Loucy (cell line): ENCODE data around the gene CLDN6.

Experiments used
- CTCF ChIP-seq: fragments of 200-600 bp; sonication (generic); conservative IDR thresholded peaks from 2 replicates; pipeline ENCODE4 v1.5.1; 2014; ENCODE audit warnings: mild to moderate bottlenecking, antibody characterized with exemption, low read length
- EZH2phosphoT487 ChIP-seq: fragments of 200-600 bp; IDR thresholded peaks from 2 replicates; pipeline ENCODE4 v1.6.1; 2018; ENCODE audit warnings: antibody characterized with exemption, mild to moderate bottlenecking, moderate library complexity, borderline replicate concordance

DNA sequence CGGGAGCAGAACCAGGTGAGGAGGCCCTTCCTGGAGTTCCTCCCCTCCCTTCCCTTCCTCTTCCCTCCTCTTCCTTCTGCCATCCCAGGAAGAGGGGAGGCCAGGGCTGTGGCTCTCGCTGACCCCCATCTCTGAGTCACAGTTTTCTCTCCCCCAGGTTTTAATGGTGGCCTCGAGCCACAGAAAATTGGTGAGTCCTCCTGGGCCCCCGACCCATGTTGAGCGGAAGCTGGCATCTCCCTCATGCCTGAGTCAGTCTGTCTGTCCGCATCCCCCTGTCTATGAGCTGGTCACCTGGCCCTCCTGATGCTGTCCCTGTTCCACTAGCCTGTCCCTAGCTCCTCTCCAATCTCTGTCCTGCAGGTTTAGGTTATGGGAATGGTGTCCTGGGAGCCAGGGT lies 18.1 kb downstream of the CLDN6 start:
- TF ChIP-seq CTCF, result no peak
- TF ChIP-seq EZH2phosphoT487, result no peak
